Fibroblast of mammary gland (primary cell): ENCODE results near the gene RBM44.
"Not testable (repeated sequence)": the region's sequence is repeated elsewhere in the genome, so short reads cannot be mapped to it uniquely, and the experiment has no call there.

ENCODE experiments used
- DNase-seq: peaks from one replicate; pipeline ENCODE4 v3.0.0-alpha.2; 2010; ENCODE audit warnings: low read depth
- H3K4me3 ChIP-seq: 2 replicates; pipeline ENCODE4 v1.5.1; 2011; ENCODE audit warnings: low read depth, mild to moderate bottlenecking, low read length, moderate library complexity; ENCODE audit not compliant: control insufficient read depth
- TF ChIP-seq, protein P1 (sequence below): conservative IDR thresholded peaks from 2 replicates; pipeline ENCODE4 v1.5.1; 2011; ENCODE audit warnings: low read depth, low read length, inconsistent platforms; ENCODE audit not compliant: control insufficient read depth, insufficient read depth

The RBM44 gene

DNA sequence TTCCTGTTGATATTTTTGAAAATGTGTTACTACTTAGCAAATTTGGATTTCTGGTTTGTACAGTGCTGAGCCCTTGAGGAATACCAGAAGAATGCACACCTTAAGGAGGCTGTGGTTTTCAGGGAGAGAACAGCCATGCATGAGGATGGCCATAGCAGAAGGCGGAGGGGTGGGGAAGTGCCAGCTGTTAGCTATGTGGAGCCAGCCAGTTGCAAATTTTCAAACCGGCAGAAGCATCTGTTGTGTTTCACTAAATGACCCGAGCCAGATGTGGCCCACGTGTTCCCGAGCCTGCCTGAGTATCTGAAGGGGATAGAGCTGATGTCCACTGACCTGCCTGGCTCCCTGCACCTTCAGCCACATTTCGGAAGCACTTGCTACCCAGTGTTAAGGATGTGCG, 16.4 kb upstream of the RBM44 start:
- TF ChIP-seq, protein P1, sequence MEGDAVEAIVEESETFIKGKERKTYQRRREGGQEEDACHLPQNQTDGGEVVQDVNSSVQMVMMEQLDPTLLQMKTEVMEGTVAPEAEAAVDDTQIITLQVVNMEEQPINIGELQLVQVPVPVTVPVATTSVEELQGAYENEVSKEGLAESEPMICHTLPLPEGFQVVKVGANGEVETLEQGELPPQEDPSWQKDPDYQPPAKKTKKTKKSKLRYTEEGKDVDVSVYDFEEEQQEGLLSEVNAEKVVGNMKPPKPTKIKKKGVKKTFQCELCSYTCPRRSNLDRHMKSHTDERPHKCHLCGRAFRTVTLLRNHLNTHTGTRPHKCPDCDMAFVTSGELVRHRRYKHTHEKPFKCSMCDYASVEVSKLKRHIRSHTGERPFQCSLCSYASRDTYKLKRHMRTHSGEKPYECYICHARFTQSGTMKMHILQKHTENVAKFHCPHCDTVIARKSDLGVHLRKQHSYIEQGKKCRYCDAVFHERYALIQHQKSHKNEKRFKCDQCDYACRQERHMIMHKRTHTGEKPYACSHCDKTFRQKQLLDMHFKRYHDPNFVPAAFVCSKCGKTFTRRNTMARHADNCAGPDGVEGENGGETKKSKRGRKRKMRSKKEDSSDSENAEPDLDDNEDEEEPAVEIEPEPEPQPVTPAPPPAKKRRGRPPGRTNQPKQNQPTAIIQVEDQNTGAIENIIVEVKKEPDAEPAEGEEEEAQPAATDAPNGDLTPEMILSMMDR: no peak
- no peak overlapping the region for H3K4me3 ChIP-seq
- no peak for DNase-seq

DNA sequence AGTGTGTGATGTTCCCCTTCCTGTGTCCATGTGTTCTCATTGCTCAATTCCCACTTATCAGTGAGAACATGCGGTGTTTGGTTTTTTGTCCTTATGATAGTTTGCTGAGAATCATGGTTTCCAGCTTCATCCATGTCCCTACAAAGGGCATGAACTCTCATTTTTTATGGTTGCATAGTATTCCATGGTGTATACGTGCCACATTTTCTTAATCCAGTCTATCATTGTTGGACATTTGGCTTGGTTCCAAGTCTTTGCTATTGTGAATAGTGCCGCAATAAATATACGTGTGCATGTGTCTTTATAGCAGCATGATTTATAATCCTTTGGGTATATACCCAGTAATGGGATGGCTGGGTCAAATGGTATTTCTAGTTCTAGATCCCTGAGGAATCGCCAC, 14.9 kb upstream of the RBM44 start:
- not testable (repeated sequence) for H3K4me3 ChIP-seq, DNase-seq

DNA sequence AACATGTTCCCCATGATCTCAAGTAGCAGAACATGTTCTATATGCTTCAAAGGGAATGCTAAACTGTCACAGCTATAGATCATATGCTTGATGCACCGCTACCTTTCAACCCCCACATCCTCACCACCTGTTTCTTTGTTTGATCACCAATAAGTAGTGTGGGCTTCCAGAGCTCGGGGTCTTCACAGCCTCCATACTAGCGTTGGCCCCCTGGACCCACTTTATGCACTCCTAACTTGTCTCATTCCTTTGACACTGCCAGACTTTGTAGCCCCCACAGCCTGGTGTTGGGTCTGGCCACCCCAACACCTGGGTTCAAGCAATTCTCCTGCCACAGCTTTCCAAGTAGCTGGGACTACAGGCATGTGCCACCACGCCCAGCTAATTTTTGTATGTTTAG, 11.6 kb upstream of the RBM44 start:
- DNase-seq: no peak
- TF ChIP-seq, protein P1: no peak
- H3K4me3 ChIP-seq: no peak overlapping the region

DNA sequence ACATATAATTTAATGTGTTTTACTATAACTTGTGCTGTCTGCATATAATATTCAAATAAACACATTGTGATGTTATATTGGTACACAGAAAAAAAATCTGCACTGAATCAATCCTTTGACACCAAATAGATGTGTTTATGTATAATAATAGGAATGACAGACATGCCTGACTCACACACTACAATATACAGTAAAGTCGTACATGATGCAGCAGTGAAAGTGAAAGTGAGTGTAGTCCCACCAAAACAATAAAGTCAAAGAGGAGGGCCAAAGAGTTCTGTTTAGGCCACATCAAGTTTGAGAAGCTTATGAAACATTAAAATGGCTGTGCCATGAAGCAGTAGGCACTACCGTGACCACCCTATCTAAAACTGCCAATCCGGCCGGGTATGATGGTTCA, 8.2 kb upstream of the RBM44 start:
- peak; percentile 42 for DNase-seq
- TF ChIP-seq, protein P1: no peak
- no peak overlapping the region for H3K4me3 ChIP-seq

DNA sequence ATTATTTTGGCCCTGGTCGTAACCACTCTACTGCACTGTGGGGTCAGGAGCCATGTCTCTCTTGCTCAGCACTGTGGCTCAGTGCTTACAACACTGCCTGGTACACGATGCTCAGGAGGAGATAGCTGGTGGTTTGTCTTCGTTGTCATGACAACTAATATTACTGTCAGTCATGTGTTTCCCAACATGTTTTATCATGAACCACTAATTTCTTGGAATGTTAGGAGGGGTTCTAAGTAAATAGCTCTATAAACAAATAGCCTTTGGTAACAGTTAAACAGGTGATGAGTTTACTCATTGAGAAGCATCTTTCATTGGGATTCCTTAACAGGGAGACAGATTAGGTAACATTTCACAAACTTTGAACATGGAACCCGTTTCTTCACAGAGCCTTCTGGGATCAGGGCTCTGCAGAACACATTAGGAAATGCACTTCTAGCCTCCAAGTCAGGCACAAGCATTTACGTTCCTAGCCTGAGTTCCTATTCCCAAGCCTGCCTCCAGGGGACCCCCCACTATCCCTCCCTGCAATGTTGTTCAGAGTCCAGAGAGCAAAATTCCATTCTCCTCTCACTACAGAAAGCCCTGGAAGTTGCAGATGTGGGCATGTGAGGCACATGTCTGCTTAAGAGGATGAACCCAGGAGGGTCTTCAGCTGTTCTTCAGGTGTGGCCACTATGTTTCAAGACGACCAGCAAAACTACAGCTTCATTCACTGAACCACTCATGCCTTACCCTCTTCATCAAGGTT, 6.4 kb upstream of the RBM44 start:
- TF ChIP-seq, protein P1: peak; percentile 36
- DNase-seq: peak; percentile 22

DNA sequence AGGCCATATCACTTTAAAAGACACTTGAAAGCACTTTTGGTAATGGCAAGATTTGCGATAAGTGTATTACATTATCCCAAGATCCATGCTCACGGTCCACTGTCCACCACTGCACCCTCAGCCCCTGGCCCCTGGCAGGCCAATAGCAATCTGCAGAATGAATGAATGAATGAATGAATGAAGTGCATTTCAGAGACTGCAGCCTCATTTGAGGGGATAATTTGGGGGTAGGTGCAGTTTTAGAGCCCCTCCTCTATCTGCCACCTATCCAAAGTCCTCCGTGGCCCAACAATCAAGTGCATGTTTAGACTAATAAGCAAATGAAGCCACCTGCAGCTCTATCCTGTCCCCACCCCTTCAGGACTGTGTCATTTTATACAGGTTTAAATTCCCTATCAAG, 1.3 kb upstream of the RBM44 start:
- TF ChIP-seq, protein P1: no peak

More for the DNA sequence above, 6.4 kb upstream of the RBM44 start:
- H3K4me3 ChIP-seq: no peak overlapping the region

DNA sequence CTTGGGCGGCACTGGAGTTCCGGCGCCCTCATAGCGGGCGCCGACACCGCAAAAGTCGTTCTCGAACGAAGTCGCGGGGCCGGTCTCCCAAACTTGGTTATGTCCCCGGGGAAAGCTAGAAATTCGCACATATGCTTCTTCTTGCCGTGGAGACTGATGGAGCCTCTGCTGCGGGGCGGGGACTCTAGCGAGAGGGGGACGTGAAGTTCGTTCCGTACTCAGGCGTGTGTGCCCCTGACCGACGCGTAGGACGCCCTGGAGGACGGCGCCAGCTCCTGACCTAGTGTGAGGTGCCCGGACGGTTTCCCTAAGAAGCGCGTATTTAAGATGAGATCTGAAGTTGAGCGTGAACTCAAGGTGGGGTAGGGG, 465 bp downstream of the RBM44 start:
- TF ChIP-seq, protein P1: no peak
- H3K4me3 ChIP-seq: no peak overlapping the region
- DNase-seq: no peak

More for the DNA sequence above, 1.3 kb upstream of the RBM44 start:
- no peak overlapping the region for H3K4me3 ChIP-seq
- no peak for DNase-seq
